Measurements from ENCODE around the gene APEX2. TPM values are rescaled to one million over a fixed set of nuclear protein-coding genes. Genes with fewer than 3 reads are reported as not detected.
A peak's percentile ranks its signal among the peaks of the same experiment; 100 is the strongest.

Gene APEX2
- total RNA-seq, 2 experiments from 2014 or later = 6.4 to 7.2 TPM

DNA sequence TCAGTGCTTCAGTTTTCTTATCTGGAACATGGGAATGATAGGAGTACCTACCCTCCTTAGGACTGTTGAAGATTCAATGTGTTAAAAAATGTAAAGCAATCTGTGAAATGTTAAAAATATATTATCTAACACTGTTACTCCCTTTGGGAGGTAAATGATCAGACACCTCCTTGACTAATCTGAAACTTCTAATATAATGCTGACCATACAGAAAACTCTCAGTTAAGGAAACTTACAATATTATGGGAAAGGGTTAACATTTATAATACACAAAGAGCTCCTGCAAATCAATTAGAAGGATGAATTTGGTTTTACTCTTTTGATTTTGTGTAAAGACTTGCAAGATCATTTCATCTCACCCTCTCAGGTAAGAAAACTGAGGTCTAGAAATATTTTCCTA is 4.5 kb upstream of the APEX2 start:
- no peak overlapping the region for H3K4me3 ChIP-seq (ENCODE audit: low read length)
- H3K27me3 ChIP-seq (ENCODE audit: control insufficient read depth in 1 of 2, insufficient read depth in 2 of 2, low read length in 2 of 2) = no peaks in the 10 kb centered on the region
- DNase-seq (no peak), ATAC-seq (ENCODE audit: poor library complexity) (no peak)
- TF ChIP-seq, protein P1, sequence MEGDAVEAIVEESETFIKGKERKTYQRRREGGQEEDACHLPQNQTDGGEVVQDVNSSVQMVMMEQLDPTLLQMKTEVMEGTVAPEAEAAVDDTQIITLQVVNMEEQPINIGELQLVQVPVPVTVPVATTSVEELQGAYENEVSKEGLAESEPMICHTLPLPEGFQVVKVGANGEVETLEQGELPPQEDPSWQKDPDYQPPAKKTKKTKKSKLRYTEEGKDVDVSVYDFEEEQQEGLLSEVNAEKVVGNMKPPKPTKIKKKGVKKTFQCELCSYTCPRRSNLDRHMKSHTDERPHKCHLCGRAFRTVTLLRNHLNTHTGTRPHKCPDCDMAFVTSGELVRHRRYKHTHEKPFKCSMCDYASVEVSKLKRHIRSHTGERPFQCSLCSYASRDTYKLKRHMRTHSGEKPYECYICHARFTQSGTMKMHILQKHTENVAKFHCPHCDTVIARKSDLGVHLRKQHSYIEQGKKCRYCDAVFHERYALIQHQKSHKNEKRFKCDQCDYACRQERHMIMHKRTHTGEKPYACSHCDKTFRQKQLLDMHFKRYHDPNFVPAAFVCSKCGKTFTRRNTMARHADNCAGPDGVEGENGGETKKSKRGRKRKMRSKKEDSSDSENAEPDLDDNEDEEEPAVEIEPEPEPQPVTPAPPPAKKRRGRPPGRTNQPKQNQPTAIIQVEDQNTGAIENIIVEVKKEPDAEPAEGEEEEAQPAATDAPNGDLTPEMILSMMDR (IDR thresholded peaks at IDR 0.05) = no peak
- no peak overlapping the region for H3K4me3 Mint-ChIP-seq
- POLR2A ChIA-PET = no interaction called here
- H3K27ac Mint-ChIP-seq = no peak overlapping the region
- peaks cover 11% of the 10 kb centered on the region for H3K36me3 Mint-ChIP-seq (ENCODE audit: low read depth)
- CTCF ChIA-PET = no interaction called here
- H3K27me3 Mint-ChIP-seq = no peaks in the 10 kb centered on the region
- H3K9me3 ChIP-seq (ENCODE audit: control insufficient read depth in 1 of 2, insufficient read depth in 1 of 2, low read length in 2 of 2) = no peaks in the 10 kb centered on the region
- H3K9me3 Mint-ChIP-seq = no peaks in the 10 kb centered on the region
- no peaks in the 10 kb centered on the region for H3K36me3 ChIP-seq (ENCODE audit: insufficient read depth, low read length)
- peaks cover 16% of the 10 kb centered on the region for H3K4me1 Mint-ChIP-seq (ENCODE audit: low read depth)
- intact Hi-C loops (cut with DNase I, micrococcal nuclease) = loop anchor here in 1 of 2 experiments (5.0 to 10.0 kb wide), 4 partner anchors 188 to 722 kb away; partner anchors contain the start of genes GNL3L, MAGED2, RRAGB and TSR2
- H3K4me1 ChIP-seq (ENCODE audit: insufficient read depth, low read length) = peaks cover 6% of the 10 kb centered on the region
- no peak overlapping the region for H3K27ac ChIP-seq (ENCODE audit: low read depth in 1 of 2, low read length in 2 of 2)

DNA sequence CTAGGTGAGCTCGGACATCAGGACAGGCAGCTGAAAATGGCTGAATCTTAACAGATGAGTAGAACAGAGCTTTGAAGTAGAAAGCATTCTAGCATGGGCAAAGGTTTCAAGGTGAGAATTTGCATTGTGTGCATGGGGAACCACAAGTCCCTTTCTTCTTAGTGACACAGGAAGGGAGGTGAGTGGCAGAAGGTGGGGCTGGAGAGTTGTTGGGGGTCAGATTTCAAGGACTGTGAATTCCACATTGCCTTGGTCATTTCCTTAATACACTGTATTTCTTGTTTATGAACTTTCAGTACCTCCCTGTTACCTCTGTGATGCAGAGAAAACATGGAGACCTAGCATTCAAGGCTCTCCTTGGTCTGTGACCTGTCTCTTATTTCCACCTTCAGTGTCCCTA is 4.1 kb downstream of the APEX2 start:
- H3K27me3 ChIP-seq (ENCODE audit: control insufficient read depth in 1 of 2, insufficient read depth in 2 of 2, low read length in 2 of 2) = no peaks in the 10 kb centered on the region
- POLR2A ChIA-PET = no interaction called here
- Mint-ChIP-seq H3K27me3 (no peaks in the 10 kb centered on the region), H3K27ac (no peak overlapping the region), H3K4me3 (no peak overlapping the region), H3K9me3 (no peaks in the 10 kb centered on the region), H3K4me1 (ENCODE audit: low read depth) (peaks cover 45% of the 10 kb centered on the region), H3K36me3 (ENCODE audit: low read depth) (peaks cover 65% of the 10 kb centered on the region)
- H3K4me3 ChIP-seq (ENCODE audit: low read length) = no peak overlapping the region
- no peaks in the 10 kb centered on the region for H3K9me3 ChIP-seq (ENCODE audit: control insufficient read depth in 1 of 2, insufficient read depth in 1 of 2, low read length in 2 of 2)
- H3K4me1 ChIP-seq (ENCODE audit: insufficient read depth, low read length) = peaks cover 26% of the 10 kb centered on the region
- ATAC-seq (ENCODE audit: poor library complexity) (no peak), DNase-seq (no peak)
- H3K36me3 ChIP-seq (ENCODE audit: insufficient read depth, low read length) = peaks cover 46% of the 10 kb centered on the region
- intact Hi-C loops (cut with DNase I, micrococcal nuclease) = loop anchor here (5.0 kb wide), 5 partner anchors 53 to 1572 kb away; partner anchors contain the start of genes HSD17B10 (in 1 of the 2) and TRO (in 1 of the 2)
- TF ChIP-seq, protein P1 (IDR thresholded peaks at IDR 0.05) = no peak
- CTCF ChIA-PET = interaction anchor here (0.6 kb wide), 1 partner anchor 51 kb away, joined by 3 read pairs; no protein-coding TSS in a partner anchor
- H3K27ac ChIP-seq (ENCODE audit: low read depth in 1 of 2, low read length in 2 of 2) = no peak overlapping the region

DNA sequence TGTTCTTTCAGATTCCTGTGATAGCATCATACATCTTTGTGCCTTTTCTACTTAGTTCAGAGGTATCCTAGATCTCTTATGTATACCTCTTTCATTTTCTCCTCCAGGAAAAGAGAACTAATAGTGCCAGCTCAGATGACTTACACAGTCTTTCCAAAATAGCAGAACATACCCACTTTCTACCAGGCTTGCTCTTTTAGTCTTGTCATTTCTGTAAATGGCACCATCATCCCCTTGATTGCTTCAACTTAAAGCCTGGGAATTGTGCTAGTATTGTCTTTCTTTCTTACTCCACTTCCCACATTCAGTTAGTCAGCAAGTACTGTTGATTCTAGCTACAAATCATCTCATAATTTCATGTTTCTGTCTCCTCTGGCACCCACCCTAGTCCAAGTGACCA is 5.1 kb downstream of the APEX2 start:
- Histone ChIP-seq H3K4me1 (ENCODE audit: insufficient read depth, low read length) (peaks cover 23% of the 10 kb centered on the region), H3K27me3 (ENCODE audit: control insufficient read depth in 1 of 2, insufficient read depth in 2 of 2, low read length in 2 of 2) (no peaks in the 10 kb centered on the region), H3K27ac (ENCODE audit: low read depth in 1 of 2, low read length in 2 of 2) (no peak overlapping the region), H3K4me3 (ENCODE audit: low read length) (no peak overlapping the region), H3K9me3 (ENCODE audit: control insufficient read depth in 1 of 2, insufficient read depth in 1 of 2, low read length in 2 of 2) (no peaks in the 10 kb centered on the region), H3K36me3 (ENCODE audit: insufficient read depth, low read length) (peaks cover 46% of the 10 kb centered on the region)
- Mint-ChIP-seq H3K9me3 (no peaks in the 10 kb centered on the region), H3K36me3 (ENCODE audit: low read depth) (peaks cover 58% of the 10 kb centered on the region), H3K4me1 (ENCODE audit: low read depth) (peaks cover 43% of the 10 kb centered on the region), H3K4me3 (no peak overlapping the region), H3K27ac (peak overlapping the region; percentile 2), H3K27me3 (no peaks in the 10 kb centered on the region)
- TF ChIP-seq, protein P1 (IDR thresholded peaks at IDR 0.05) = no peak
- ATAC-seq (ENCODE audit: poor library complexity) (no peak), DNase-seq (no peak)
- intact Hi-C loops (cut with DNase I, micrococcal nuclease) = loop anchor here in 1 of 2 experiments (5.0 kb wide), 1 partner anchor 113 kb away; no protein-coding TSS in a partner anchor
- ChIA-PET CTCF (no interaction called here), POLR2A (no interaction called here)

Measured in CD4-positive, alpha-beta T cell (primary cell).